SU-DHL-6 (cell line): Measurements from ENCODE around the gene SUSD3.

ENCODE experiments used
- CTCF ChIP-seq: fragments of 200-600 bp; sonication (generic); IDR thresholded peaks from one replicate; pipeline ENCODE4 v1.5.1; 2017; ENCODE audit warnings: antibody characterized with exemption, mild to moderate bottlenecking, low read length, moderate library complexity; ENCODE audit not compliant: insufficient read depth, poor library complexity, severe bottlenecking
- EZH2phosphoT487 ChIP-seq: fragments of 200-600 bp; sonication (generic), shearing (Covaris generic); conservative IDR thresholded peaks from 2 replicates; pipeline ENCODE4 v1.6.1; 2018; ENCODE audit warnings: mild to moderate bottlenecking, antibody characterized with exemption, low read length, moderate library complexity, mixed read lengths

- TF ChIP-seq CTCF (no peak), EZH2phosphoT487 (no peak)
Observed at GRCh38 chr9:93107151-93107824, 48.8 kb downstream of the SUSD3 start.
